GM23338 (cell line): Measurements from ENCODE around the gene PRSS48. TPM values are rescaled to one million over a fixed set of nuclear protein-coding genes. Genes with fewer than 3 reads are reported as not detected.

Experiments
- ATAC-seq: fragments of 200-7000 bp; cut with Tn5 transposase; 3 replicates; pipeline ENCODE4 v1.9.1; 2020
- DNase-seq: peaks from one replicate; pipeline ENCODE4 v3.0.0-alpha.2; 2015; ENCODE audit warnings: low spot score
- H2AFZ ChIP-seq: fragments of 200-600 bp; sonication (generic); 2 replicates; pipeline ENCODE4 v1.8.0; 2016; ENCODE audit warnings: antibody characterized with exemption, mild to moderate bottlenecking, moderate library complexity
- H3F3A ChIP-seq: fragments of 200-600 bp; sonication (generic); replicated peaks from 2 replicates; pipeline ENCODE4 v1.8.0; 2017; ENCODE audit warnings: antibody characterized with exemption, mixed run types, low read depth
- H3K27ac ChIP-seq: fragments of 200-600 bp; sonication (generic); 2 replicates; pipeline ENCODE4 v1.6.1; 2016; ENCODE audit warnings: low read depth
- H3K27me3 ChIP-seq: fragments of 200-600 bp; sonication (generic); 2 replicates; pipeline ENCODE4 v1.8.0; 2016; ENCODE audit warnings: mild to moderate bottlenecking, mixed run types, moderate library complexity; ENCODE audit not compliant: insufficient read depth
- H3K36me3 ChIP-seq: fragments of 200-600 bp; sonication (generic); 2 replicates; pipeline ENCODE4 v1.8.0; 2016; ENCODE audit warnings: mild to moderate bottlenecking; ENCODE audit not compliant: insufficient read depth
- H3K4me1 ChIP-seq: fragments of 200-600 bp; sonication (generic); 2 replicates; pipeline ENCODE4 v1.8.0; 2016; ENCODE audit warnings: mild to moderate bottlenecking, moderate library complexity; ENCODE audit not compliant: insufficient read depth
- H3K4me2 ChIP-seq: fragments of 200-600 bp; sonication (generic); 2 replicates; pipeline ENCODE4 v1.7.1; 2017; ENCODE audit warnings: mixed run types
- H3K4me3 ChIP-seq: fragments of 200-600 bp; sonication (generic); 2 replicates; pipeline ENCODE4 v1.6.1; 2016; ENCODE audit warnings: mixed run types
- H3K79me2 ChIP-seq: fragments of 200-600 bp; sonication (generic); replicated peaks from 2 replicates; pipeline ENCODE4 v1.8.0; 2017; ENCODE audit warnings: mild to moderate bottlenecking; ENCODE audit not compliant: insufficient read depth
- H3K9me2 ChIP-seq: fragments of 200-600 bp; sonication (generic); 2 replicates; pipeline ENCODE4 v1.8.0; 2017; ENCODE audit not compliant: insufficient read depth
- H4K20me1 ChIP-seq: fragments of 200-600 bp; sonication (generic); replicated peaks from 2 replicates; pipeline ENCODE4 v1.8.0; 2017; ENCODE audit warnings: mild to moderate bottlenecking; ENCODE audit not compliant: insufficient read depth
- H3K27ac Mint-ChIP-seq: 2 replicates; pipeline ENCODE4 v1.8.0; 2020; ENCODE audit warnings: inconsistent platforms, mild to moderate bottlenecking, moderate library complexity, mixed read lengths
- H3K27me3 Mint-ChIP-seq: 3 replicates; pipeline ENCODE4 v1.8.0; 2022; ENCODE audit warnings: low read depth, mild to moderate bottlenecking, moderate library complexity, mixed read lengths, inconsistent platforms; ENCODE audit not compliant: insufficient read depth, poor library complexity
- H3K36me3 Mint-ChIP-seq: 3 replicates; pipeline ENCODE4 v1.8.0; 2021; ENCODE audit warnings: low read depth, mild to moderate bottlenecking, inconsistent platforms, moderate library complexity, mixed read lengths
- H3K4me1 Mint-ChIP-seq: 3 replicates; pipeline ENCODE4 v1.8.0; 2020; ENCODE audit warnings: mild to moderate bottlenecking, inconsistent platforms, mixed read lengths
- H3K4me3 Mint-ChIP-seq: 3 replicates; pipeline ENCODE4 v1.8.0; 2021; ENCODE audit warnings: moderate library complexity, mild to moderate bottlenecking, inconsistent platforms, mixed read lengths
- H3K9me3 Mint-ChIP-seq: 3 replicates; pipeline ENCODE4 v1.8.0; 2020; ENCODE audit warnings: moderate library complexity, mild to moderate bottlenecking, inconsistent platforms, mixed read lengths
- CREB1 ChIP-seq: fragments of 250-450 bp; sonication (Bioruptor Pico); IDR thresholded peaks from 2 replicates; pipeline ENCODE4 v1.5.0; 2020; ENCODE audit warnings: low read depth, mild to moderate bottlenecking, moderate library complexity
- EZH2 ChIP-seq: fragments of 200-600 bp; sonication (generic); IDR thresholded peaks from one replicate; pipeline ENCODE4 v1.8.0; 2017; ENCODE audit warnings: antibody characterized with exemption, mild to moderate bottlenecking, low read depth; ENCODE audit not compliant: unreplicated experiment
- EZH2phosphoT487 ChIP-seq: fragments of 200-600 bp; sonication (generic); IDR thresholded peaks from one replicate; pipeline ENCODE4 v1.8.1; 2018; ENCODE audit warnings: antibody characterized with exemption; ENCODE audit not compliant: unreplicated experiment
- JUNB ChIP-seq: IDR thresholded peaks from one replicate; pipeline ENCODE4 v1.6.1; 2016; ENCODE audit warnings: antibody characterized with exemption; ENCODE audit not compliant: unreplicated experiment
- NANOG ChIP-seq: IDR thresholded peaks from 2 replicates; pipeline ENCODE4 v1.6.1; 2016; ENCODE audit warnings: antibody characterized with exemption, borderline replicate concordance
- POLR2AphosphoS5 ChIP-seq: IDR thresholded peaks from 2 replicates; pipeline ENCODE4 v1.6.1; 2016; ENCODE audit warnings: antibody characterized with exemption, low read depth
- STAT1 ChIP-seq: IDR thresholded peaks from one replicate; pipeline ENCODE4 v1.6.1; 2016; ENCODE audit warnings: antibody characterized with exemption; ENCODE audit not compliant: unreplicated experiment
- ZNF331 ChIP-seq: fragments of 250-450 bp; sonication (Bioruptor Pico); IDR thresholded peaks from 2 replicates; pipeline ENCODE4 v1.5.0; 2020; ENCODE audit warnings: low read depth, mild to moderate bottlenecking, moderate library complexity
- polyA plus RNA-seq: library from polyadenylated mRNA; unstranded; fragments of >200 nt; fragmentation: Nextera tagmentation; extraction: Ambion mirVana; gene quantifications from 2 replicates; pipeline ENCODE4 v1.2.1, GENCODE V29; 2016
- total RNA-seq: library from RNA; depleted of rRNA; stranded (reverse); fragments of >200 nt; shearing (Covaris generic); gene quantifications from 2 replicates; pipeline ENCODE4 v1.2.3, GENCODE V29; 2014
- TF ChIP-seq, protein P1 (sequence below): IDR thresholded peaks from 2 replicates; pipeline ENCODE4 v1.6.1; 2016; ENCODE audit warnings: antibody characterized with exemption
- TF ChIP-seq, protein P2 (sequence below): fragments of 250-450 bp; sonication (Bioruptor Pico); IDR thresholded peaks from 2 replicates; pipeline ENCODE4 v1.5.0; 2020; ENCODE audit warnings: mild to moderate bottlenecking, moderate library complexity
- TF ChIP-seq, protein P3 (sequence below), 2 experiments: fragments of 200-600 bp in 1 of 2; sonication (generic) in 1 of 2; conservative IDR thresholded peaks; 2 replicates each; pipeline versions ENCODE4 v1.5.1 to v1.6.1; 2016 to 2017; ENCODE audit warnings: antibody characterized with exemption in 2 of 2, low read depth in 2 of 2, mild to moderate bottlenecking in 2 of 2, moderate library complexity in 1 of 2

PRSS48 gene
- total and polyA plus RNA-seq, 2 experiments from 2014 or later: 0.36 TPM; not detected in 1

DNA sequence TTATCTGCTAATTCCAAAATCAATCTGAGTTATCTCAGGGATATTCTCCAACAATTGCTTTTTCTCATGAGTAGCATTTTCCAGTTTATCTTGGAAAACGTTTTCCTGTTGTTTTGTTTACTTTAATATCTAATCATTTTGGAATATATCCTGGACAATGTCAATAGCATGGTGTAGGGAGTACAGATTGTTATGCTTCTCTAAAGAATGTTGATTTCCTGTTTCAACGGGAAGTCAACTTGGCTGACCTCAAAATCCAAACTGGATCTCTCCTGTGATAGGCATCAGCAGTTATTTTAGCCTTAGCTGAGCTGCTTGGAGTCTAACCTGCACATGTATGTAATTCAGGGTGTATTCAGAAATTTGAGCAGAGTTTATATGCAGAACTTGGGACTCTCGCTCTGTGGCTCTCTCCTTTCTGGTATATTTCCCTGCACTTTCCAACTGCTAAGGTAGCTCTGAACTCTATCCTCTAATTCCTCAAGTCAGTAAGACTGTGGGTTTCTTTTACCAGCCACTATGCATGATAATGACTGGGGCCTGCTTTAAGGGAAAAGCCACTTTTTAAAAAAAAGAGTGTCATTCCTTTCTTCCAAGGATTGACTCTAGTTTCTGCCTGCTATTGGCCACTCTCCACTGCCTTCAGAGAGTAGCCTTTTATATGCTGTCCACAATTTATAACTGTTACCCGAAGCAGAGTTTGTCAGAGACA is 7.7 kb downstream of the PRSS48 start (continued):
- TF ChIP-seq, protein P1, sequence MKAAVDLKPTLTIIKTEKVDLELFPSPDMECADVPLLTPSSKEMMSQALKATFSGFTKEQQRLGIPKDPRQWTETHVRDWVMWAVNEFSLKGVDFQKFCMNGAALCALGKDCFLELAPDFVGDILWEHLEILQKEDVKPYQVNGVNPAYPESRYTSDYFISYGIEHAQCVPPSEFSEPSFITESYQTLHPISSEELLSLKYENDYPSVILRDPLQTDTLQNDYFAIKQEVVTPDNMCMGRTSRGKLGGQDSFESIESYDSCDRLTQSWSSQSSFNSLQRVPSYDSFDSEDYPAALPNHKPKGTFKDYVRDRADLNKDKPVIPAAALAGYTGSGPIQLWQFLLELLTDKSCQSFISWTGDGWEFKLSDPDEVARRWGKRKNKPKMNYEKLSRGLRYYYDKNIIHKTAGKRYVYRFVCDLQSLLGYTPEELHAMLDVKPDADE: no peak
- TF ChIP-seq NANOG: 0 out of 2 replicates have a peak, but pooled peaks have one; percentile 3

DNA sequence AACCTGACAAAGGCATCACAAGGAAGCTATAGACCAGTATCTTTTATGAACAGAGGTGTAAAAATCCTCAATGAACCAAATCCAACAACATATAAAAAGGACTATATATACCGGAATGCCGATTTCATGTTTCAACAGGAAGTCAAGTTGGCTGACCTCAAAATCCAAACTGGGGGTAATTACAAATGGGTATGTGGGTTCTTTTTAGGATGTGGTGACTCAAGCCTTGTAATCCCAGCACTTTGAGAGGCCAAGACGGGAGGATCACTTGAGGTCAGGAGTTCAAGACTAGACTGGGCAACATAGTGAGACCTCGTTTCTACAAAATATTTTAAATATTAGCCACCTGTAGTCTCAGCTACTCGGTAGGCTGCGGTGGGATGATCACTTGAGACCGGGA is 10.4 kb downstream of the PRSS48 start:
- H3K36me3 ChIP-seq: no peaks in the 10 kb centered on the region
- ATAC-seq: no peak
- no peak for DNase-seq
- H3K4me3 ChIP-seq: no peak overlapping the region
- H3K4me2 ChIP-seq: no peak overlapping the region
- H3K27me3 ChIP-seq: no peaks in the 10 kb centered on the region
- H3K9me2 ChIP-seq: no peaks in the 10 kb centered on the region
- H3F3A ChIP-seq: peaks cover 3% of the 10 kb centered on the region; the same call in 1 of the 2 replicates
- no peak overlapping the region for H3K27ac ChIP-seq
- Mint-ChIP-seq H3K27me3 (peaks cover 2% of the 10 kb centered on the region), H3K36me3 (peaks cover 14% of the 10 kb centered on the region), H3K27ac (peak overlapping the region; percentile 25; the same call in 1 of the 2 replicates), H3K4me1 (peaks cover 32% of the 10 kb centered on the region), H3K9me3 (no peaks in the 10 kb centered on the region), H3K4me3 (no peak overlapping the region)
- H3K4me1 ChIP-seq: peaks cover 22% of the 10 kb centered on the region
- H4K20me1 ChIP-seq: no peaks in the 10 kb centered on the region; the same call in 1 of the 2 replicates
- no peak overlapping the region for H2AFZ ChIP-seq
- peaks cover 90% of the 10 kb centered on the region for H3K79me2 ChIP-seq
- TF ChIP-seq ZNF331 (CRISPR knock-in tag): no peak
- TF ChIP-seq POLR2AphosphoS5: no peak
- TF ChIP-seq, protein P2, sequence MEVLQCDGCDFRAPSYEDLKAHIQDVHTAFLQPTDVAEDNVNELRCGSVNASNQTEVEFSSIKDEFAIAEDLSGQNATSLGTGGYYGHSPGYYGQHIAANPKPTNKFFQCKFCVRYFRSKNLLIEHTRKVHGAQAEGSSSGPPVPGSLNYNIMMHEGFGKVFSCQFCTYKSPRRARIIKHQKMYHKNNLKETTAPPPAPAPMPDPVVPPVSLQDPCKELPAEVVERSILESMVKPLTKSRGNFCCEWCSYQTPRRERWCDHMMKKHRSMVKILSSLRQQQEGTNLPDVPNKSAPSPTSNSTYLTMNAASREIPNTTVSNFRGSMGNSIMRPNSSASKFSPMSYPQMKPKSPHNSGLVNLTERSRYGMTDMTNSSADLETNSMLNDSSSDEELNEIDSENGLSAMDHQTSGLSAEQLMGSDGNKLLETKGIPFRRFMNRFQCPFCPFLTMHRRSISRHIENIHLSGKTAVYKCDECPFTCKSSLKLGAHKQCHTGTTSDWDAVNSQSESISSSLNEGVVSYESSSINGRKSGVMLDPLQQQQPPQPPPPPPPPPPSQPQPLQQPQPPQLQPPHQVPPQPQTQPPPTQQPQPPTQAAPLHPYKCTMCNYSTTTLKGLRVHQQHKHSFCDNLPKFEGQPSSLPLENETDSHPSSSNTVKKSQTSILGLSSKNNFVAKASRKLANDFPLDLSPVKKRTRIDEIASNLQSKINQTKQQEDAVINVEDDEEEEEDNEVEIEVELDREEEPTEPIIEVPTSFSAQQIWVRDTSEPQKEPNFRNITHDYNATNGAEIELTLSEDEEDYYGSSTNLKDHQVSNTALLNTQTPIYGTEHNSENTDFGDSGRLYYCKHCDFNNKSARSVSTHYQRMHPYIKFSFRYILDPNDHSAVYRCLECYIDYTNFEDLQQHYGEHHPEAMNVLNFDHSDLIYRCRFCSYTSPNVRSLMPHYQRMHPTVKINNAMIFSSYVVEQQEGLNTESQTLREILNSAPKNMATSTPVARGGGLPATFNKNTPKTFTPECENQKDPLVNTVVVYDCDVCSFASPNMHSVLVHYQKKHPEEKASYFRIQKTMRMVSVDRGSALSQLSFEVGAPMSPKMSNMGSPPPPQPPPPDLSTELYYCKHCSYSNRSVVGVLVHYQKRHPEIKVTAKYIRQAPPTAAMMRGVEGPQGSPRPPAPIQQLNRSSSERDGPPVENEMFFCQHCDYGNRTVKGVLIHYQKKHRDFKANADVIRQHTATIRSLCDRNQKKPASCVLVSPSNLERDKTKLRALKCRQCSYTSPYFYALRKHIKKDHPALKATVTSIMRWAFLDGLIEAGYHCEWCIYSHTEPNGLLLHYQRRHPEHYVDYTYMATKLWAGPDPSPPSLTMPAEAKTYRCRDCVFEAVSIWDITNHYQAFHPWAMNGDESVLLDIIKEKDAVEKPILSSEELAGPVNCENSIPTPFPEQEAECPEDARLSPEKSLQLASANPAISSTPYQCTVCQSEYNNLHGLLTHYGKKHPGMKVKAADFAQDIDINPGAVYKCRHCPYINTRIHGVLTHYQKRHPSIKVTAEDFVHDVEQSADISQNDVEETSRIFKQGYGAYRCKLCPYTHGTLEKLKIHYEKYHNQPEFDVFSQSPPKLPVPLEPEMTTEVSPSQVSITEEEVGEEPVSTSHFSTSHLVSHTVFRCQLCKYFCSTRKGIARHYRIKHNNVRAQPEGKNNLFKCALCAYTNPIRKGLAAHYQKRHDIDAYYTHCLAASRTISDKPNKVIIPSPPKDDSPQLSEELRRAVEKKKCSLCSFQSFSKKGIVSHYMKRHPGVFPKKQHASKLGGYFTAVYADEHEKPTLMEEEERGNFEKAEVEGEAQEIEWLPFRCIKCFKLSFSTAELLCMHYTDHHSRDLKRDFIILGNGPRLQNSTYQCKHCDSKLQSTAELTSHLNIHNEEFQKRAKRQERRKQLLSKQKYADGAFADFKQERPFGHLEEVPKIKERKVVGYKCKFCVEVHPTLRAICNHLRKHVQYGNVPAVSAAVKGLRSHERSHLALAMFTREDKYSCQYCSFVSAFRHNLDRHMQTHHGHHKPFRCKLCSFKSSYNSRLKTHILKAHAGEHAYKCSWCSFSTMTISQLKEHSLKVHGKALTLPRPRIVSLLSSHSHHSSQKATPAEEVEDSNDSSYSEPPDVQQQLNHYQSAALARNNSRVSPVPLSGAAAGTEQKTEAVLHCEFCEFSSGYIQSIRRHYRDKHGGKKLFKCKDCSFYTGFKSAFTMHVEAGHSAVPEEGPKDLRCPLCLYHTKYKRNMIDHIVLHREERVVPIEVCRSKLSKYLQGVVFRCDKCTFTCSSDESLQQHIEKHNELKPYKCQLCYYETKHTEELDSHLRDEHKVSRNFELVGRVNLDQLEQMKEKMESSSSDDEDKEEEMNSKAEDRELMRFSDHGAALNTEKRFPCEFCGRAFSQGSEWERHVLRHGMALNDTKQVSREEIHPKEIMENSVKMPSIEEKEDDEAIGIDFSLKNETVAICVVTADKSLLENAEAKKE (CRISPR knock-in tag): no peak
- TF ChIP-seq EZH2: no peak
- TF ChIP-seq, protein P1: no peak
- TF ChIP-seq CREB1: no peak
- TF ChIP-seq STAT1: no peak
- no peak for TF ChIP-seq EZH2phosphoT487
- no peak for TF ChIP-seq JUNB
- TF ChIP-seq, protein P3, sequence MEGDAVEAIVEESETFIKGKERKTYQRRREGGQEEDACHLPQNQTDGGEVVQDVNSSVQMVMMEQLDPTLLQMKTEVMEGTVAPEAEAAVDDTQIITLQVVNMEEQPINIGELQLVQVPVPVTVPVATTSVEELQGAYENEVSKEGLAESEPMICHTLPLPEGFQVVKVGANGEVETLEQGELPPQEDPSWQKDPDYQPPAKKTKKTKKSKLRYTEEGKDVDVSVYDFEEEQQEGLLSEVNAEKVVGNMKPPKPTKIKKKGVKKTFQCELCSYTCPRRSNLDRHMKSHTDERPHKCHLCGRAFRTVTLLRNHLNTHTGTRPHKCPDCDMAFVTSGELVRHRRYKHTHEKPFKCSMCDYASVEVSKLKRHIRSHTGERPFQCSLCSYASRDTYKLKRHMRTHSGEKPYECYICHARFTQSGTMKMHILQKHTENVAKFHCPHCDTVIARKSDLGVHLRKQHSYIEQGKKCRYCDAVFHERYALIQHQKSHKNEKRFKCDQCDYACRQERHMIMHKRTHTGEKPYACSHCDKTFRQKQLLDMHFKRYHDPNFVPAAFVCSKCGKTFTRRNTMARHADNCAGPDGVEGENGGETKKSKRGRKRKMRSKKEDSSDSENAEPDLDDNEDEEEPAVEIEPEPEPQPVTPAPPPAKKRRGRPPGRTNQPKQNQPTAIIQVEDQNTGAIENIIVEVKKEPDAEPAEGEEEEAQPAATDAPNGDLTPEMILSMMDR (conservative IDR thresholded peaks at IDR 0.05; ENCODE audit: low read depth in 2 of 2): no peak
- no peak for TF ChIP-seq NANOG
